Thyroid gland (tissue), 4 donors: Measurements from ENCODE around the gene SPPL2A. TPM values are rescaled to one million over a fixed set of nuclear protein-coding genes. Genes with fewer than 3 reads are reported as not detected.
"Not testable (repeated sequence)": the region's sequence is repeated elsewhere in the genome, so short reads cannot be mapped to it uniquely, and the experiment has no call there.

Source experiments
- DNase-seq, 2 donors: peaks; one replicate each; pipeline ENCODE4 v3.0.0-alpha.2; 2019
- H3K27ac ChIP-seq, 3 donors: fragments of 200-600 bp; sonication (generic); 1 replicate in 2 of 3; 2 replicates in 1 of 3; pipeline ENCODE4 v1.5.1; 2016 to 2019; ENCODE audit warnings: mild to moderate bottlenecking in 1 of 3, moderate library complexity in 1 of 3
- H3K27me3 ChIP-seq: fragments of 200-600 bp; sonication (generic); one replicate; pipeline ENCODE4 v1.5.1; 2019
- H3K36me3 ChIP-seq, 2 donors: fragments of 200-600 bp; sonication (generic); one replicate each; pipeline ENCODE4 v1.5.1; 2016 to 2019
- H3K4me1 ChIP-seq, 2 donors: fragments of 200-600 bp; sonication (generic); one replicate each; pipeline ENCODE4 v1.5.1; 2017 to 2019
- H3K4me3 ChIP-seq, 3 donors: fragments of 200-600 bp; sonication (generic); replicated peaks in 1 of 3; 1 replicate in 2 of 3; 2 replicates in 1 of 3; pipeline ENCODE4 v1.5.1; 2016; ENCODE audit warnings: mild to moderate bottlenecking in 1 of 3
- H3K9me3 ChIP-seq: fragments of 200-600 bp; sonication (generic); one replicate; pipeline ENCODE4 v1.5.1; 2017
- POLR2A ChIP-seq, 2 donors: fragments of 450-650 bp; IDR thresholded peaks; one replicate each; pipeline ENCODE4 v1.6.1; 2017; ENCODE audit warnings: antibody characterized with exemption in 2 of 2, mild to moderate bottlenecking in 2 of 2, moderate library complexity in 1 of 2
- WGBS, 2 donors: methylation state at CpG; one replicate each; pipeline ENCODE4 v1.1.5; 2017; 5-methylcytosine and 5-hydroxymethylcytosine counted together
- intact Hi-C: fragments of 100-400 bp; cut with DNase I; formaldehyde crosslinking; loops from one replicate; pipeline ENCODE4 v1.15.1; 2023
- total RNA-seq, 4 donors: library from RNA; depleted of rRNA; stranded (reverse); fragments of >200 nt; gene quantifications; one replicate each; pipeline ENCODE4 v1.2.3, GENCODE V29; 2016
- TF ChIP-seq, protein P1 (sequence below), 6 experiments: fragments of 200-600 bp in 3 of 6; fragments of 450-650 bp in 3 of 6; sonication (generic) in 3 of 6; IDR thresholded peaks; one replicate each; pipeline ENCODE4 v1.5.1; 2016 to 2019; ENCODE audit warnings: antibody characterized with exemption in 6 of 6, mild to moderate bottlenecking in 2 of 6, inconsistent platforms in 1 of 6, moderate library complexity in 1 of 6

The SPPL2A gene, protein sequence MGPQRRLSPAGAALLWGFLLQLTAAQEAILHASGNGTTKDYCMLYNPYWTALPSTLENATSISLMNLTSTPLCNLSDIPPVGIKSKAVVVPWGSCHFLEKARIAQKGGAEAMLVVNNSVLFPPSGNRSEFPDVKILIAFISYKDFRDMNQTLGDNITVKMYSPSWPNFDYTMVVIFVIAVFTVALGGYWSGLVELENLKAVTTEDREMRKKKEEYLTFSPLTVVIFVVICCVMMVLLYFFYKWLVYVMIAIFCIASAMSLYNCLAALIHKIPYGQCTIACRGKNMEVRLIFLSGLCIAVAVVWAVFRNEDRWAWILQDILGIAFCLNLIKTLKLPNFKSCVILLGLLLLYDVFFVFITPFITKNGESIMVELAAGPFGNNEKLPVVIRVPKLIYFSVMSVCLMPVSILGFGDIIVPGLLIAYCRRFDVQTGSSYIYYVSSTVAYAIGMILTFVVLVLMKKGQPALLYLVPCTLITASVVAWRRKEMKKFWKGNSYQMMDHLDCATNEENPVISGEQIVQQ
- 100 to 1,000 TPM; 174 to 468 (median 256) TPM for total RNA-seq

DNA sequence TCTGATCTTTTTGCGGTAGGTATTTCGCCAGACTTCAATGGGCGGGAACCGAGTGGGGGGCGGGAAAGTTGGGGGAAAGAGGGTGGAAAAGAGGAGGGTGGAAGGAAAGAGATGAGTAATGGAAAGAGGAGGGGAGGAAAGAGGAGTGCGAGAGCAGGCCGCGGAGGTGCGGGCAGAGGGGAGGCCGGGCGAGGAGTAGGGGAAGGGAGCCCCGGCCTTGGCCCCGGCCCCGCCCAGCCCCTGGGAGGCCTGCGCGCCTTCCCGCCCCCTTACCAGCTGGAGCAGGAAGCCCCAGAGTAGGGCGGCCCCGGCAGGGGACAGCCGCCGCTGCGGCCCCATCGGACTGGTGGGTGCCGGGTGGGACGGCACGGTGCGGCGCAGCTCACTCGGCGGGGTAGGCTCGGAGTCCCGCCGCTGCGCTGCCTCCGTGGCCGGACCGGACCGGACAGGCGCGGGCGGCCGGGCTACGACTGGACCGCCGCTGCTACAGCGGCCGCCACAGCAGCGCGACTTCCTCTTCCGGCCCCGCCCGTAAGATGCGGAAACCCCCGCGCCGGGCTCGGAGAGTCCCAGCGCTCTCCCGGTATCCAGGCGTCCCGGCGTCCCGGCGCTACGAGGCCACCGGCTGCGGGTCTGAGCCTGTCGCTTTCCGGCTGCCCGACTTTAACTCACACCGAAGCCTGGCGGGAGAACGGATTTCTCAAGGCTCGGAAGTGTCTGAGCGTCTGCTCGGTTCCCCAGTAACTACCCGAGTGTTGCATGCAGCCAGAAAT, at the start of gene SPPL2A:
Gene SPPL2A, minus strand, starts transcription at position 512 of the 773 bp plus-strand sequence. Its CDS starts 173 bp downstream, at position 339.
- no peaks in the 10 kb centered on the region for H3K27me3 ChIP-seq
- TF ChIP-seq POLR2A (IDR thresholded peaks at IDR 0.05): peak; percentile 39 to 89
- TF ChIP-seq, protein P1, sequence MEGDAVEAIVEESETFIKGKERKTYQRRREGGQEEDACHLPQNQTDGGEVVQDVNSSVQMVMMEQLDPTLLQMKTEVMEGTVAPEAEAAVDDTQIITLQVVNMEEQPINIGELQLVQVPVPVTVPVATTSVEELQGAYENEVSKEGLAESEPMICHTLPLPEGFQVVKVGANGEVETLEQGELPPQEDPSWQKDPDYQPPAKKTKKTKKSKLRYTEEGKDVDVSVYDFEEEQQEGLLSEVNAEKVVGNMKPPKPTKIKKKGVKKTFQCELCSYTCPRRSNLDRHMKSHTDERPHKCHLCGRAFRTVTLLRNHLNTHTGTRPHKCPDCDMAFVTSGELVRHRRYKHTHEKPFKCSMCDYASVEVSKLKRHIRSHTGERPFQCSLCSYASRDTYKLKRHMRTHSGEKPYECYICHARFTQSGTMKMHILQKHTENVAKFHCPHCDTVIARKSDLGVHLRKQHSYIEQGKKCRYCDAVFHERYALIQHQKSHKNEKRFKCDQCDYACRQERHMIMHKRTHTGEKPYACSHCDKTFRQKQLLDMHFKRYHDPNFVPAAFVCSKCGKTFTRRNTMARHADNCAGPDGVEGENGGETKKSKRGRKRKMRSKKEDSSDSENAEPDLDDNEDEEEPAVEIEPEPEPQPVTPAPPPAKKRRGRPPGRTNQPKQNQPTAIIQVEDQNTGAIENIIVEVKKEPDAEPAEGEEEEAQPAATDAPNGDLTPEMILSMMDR (IDR thresholded peaks at IDR 0.05): no peak
- no peaks in the 10 kb centered on the region for H3K36me3 ChIP-seq
- DNase-seq: peak; percentile 80 to 81
- H3K4me1 ChIP-seq: peaks cover 12% of the 10 kb centered on the region in 2 donors
- intact Hi-C loops: loop anchor here (10.0 kb wide), 1 partner anchor 139 kb away; the partner anchor contains the start of gene AP4E1
- no peaks in the 10 kb centered on the region for H3K9me3 ChIP-seq
- 0% methylated on average over 21 to 42 of the region's 77 CpGs for WGBS, 2 donors
- peak within 1 kb of the TSS; percentile 90 to 94 (median 91) for H3K27ac ChIP-seq
- peak within 1 kb of the TSS; percentile 27 to 89 (median 73) for H3K4me3 ChIP-seq

DNA sequence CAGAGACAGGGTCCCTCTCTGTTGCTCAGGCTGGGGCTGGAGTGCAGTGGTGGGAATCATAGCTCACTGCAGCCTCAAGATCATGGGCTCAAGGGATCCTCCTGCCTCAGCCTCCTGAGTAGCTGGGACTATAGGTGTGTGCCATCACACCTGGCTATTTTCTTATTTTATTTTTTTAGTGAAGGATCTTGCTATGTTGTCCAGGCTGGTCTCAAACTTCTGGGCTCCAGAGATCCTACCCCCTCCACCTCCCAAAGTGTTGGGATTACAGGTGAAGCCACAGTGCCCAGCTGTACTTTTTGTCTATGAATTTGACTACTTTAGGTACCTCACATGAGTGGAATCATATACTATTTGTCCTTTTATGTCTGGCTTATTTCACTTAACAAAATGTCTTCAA, 49.1 kb upstream of the SPPL2A start:
- Histone ChIP-seq H3K36me3 (no peaks in the 10 kb centered on the region), H3K27me3 (no peaks in the 10 kb centered on the region), H3K9me3 (no peaks in the 10 kb centered on the region), H3K4me1 (no peaks in the 10 kb centered on the region), H3K4me3 (no peak overlapping the region), H3K27ac (no peak overlapping the region)
- TF ChIP-seq POLR2A (IDR thresholded peaks at IDR 0.05): no peak
- no peak for DNase-seq
- intact Hi-C loops: no loop called here

DNA sequence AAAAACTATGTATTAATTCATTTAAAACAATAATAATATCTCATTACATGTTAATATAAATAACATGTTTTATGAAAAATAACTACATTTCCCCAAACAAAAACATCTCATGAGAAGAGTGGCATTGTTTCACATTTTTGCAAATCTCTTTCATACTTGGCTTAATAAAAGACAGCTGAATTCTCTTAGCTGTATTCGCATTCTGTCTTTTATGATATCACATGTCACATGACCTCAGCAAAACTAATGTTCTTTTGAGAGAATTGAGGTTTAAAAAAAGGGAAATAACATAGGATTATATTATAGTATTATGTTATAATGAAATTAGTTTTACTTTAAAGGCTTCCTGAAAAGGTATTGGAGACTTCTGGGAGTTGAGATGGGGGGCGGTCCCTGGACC, 48.4 kb upstream of the SPPL2A start:
- WGBS, 2 donors: 78 to 86% methylated on average over 2 of the region's 2 CpGs
- Histone ChIP-seq H3K27ac (no peak overlapping the region), H3K36me3 (no peaks in the 10 kb centered on the region), H3K27me3 (no peaks in the 10 kb centered on the region), H3K9me3 (no peaks in the 10 kb centered on the region), H3K4me1 (no peaks in the 10 kb centered on the region), H3K4me3 (no peak overlapping the region)
- intact Hi-C loops: no loop called here
- no peak for TF ChIP-seq POLR2A (IDR thresholded peaks at IDR 0.05)
- TF ChIP-seq, protein P1 (IDR thresholded peaks at IDR 0.05): no peak
- no peak for DNase-seq

DNA sequence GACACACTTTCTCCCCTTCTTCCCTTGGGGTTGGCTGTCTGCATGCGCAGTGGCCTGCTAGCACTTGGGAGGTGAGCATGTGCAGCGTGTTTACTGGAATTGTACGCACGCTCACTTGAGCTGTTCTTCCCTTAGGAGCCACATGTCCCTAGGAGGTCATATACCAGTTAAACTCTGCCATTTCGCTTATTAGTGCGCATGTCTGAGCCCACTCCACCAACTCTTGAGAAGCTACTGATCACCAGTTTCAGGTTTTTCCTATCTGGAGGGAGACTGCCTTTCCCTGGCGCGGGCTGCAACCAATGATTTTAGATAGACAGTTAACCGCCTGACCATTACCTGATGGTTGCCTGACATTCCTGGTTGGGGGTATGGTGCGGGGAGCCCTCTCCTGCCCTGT, 47.6 kb upstream of the SPPL2A start:
- no peak overlapping the region for H3K4me3 ChIP-seq
- no peak overlapping the region for H3K27ac ChIP-seq
- H3K9me3 ChIP-seq: no peaks in the 10 kb centered on the region
- H3K36me3 ChIP-seq: no peaks in the 10 kb centered on the region
- H3K4me1 ChIP-seq: no peaks in the 10 kb centered on the region
- WGBS, 2 donors: 94 to 95% methylated on average over 10 of the region's 10 CpGs
- no peak for DNase-seq
- no peak for TF ChIP-seq POLR2A (IDR thresholded peaks at IDR 0.05)
- TF ChIP-seq, protein P1 (IDR thresholded peaks at IDR 0.05): no peak
- intact Hi-C loops: no loop called here
- H3K27me3 ChIP-seq: no peaks in the 10 kb centered on the region

DNA sequence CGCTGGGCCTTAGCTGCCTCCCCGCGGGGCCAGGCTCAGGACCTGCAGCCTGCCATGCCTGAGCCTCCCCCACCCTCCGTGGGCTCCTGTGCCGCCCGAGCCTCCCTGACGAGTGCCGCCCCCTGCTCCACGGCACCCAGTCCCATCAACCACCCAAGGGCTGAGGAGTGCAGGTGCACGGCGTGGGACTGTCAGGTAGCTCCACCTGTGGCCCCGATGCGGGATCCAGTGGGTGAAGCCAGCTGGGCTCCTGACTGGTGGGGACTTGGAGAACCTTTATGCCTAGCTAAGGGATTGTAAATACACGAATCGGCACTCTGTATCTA, 46.6 kb upstream of the SPPL2A start:
- H3K36me3 ChIP-seq, intact Hi-C loops, H3K4me3 ChIP-seq, DNase-seq, H3K27ac ChIP-seq, H3K27me3 ChIP-seq, H3K4me1 ChIP-seq, H3K9me3 ChIP-seq: not testable (repeated sequence)
- 95 to 97% methylated on average over 6 of the region's 15 CpGs for WGBS, 2 donors

DNA sequence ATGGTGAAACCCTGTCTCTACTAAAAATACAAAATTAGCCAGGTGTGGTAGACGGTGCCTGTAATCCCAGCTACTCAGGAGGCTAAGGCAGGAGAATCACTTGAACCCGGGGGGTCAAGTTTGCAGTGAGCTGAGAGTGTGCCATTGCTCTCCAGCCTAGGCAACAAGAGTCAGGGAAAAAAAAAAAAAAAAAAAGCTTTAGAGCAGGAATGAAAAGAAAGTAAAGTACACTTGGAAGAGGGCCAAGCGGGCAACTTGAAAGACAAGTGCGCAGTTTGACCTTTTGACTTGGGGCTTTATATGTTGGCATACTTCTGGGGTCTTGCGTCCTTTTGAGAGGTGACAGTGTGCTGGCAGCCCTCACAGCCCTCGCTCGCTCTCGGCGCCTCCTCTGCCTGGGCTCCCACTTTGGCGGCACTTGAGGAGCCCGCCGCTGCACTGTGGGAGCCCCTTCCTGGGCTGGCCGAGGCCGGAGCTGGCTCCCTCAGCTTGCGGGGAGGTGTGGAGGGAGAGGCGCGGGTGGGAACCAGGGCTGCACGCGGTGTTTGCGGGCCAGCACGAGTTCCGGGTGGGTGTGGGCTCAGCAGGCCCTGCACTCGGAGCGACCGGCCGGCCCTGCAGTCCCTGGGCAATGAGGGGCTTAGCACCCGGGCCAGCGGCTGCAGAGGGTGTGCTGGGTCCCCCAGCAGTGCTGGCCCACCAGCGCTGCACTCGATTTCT, 46.1 kb upstream of the SPPL2A start:
- H3K27ac ChIP-seq, DNase-seq, H3K36me3 ChIP-seq, H3K4me1 ChIP-seq, H3K27me3 ChIP-seq, intact Hi-C loops, H3K9me3 ChIP-seq, H3K4me3 ChIP-seq: not testable (repeated sequence)
- WGBS, 2 donors: 75 to 86% methylated on average over 12 to 16 of the region's 30 CpGs
